ENCODE measurements around the gene PDSS2.
"Not testable (repeated sequence)": the region's sequence is repeated elsewhere in the genome, so short reads cannot be mapped to it uniquely, and the experiment has no call there.

Gene PDSS2

GRCh38 chr6:107121266-107121665 lies 338.1 kb downstream of the PDSS2 start:
- no peak for DNase-seq (ENCODE audit: low read depth, low spot score)

GRCh38 chr6:107120404-107120803 lies 339.0 kb downstream of the PDSS2 start:
- DNase-seq (ENCODE audit: low read depth, low spot score) = no peak

- no peak for DNase-seq (ENCODE audit: low read depth, low spot score)
Observed at GRCh38 chr6:107118976-107119375, 340.4 kb downstream of the PDSS2 start.

- not testable (repeated sequence) for DNase-seq (ENCODE audit: low read depth, low spot score)
Observed at GRCh38 chr6:107118540-107118939, 340.8 kb downstream of the PDSS2 start.

GRCh38 chr6:107116931-107117330 lies 342.4 kb downstream of the PDSS2 start:
- DNase-seq (ENCODE audit: low read depth, low spot score) = no peak

GRCh38 chr6:107116328-107116892 lies 343.0 kb downstream of the PDSS2 start:
- no peak for DNase-seq (ENCODE audit: low read depth, low spot score)

- DNase-seq (ENCODE audit: low read depth, low spot score) = no peak
Observed at GRCh38 chr6:107115695-107116327, 343.6 kb downstream of the PDSS2 start.

GRCh38 chr6:107114926-107115694 lies 344.3 kb downstream of the PDSS2 start, which contains the start of gene BEND3:
Gene BEND3, minus strand, starts transcription at chr6:107115515. Its CDS starts 16,230 bp downstream, at chr6:107099285.
- no peak for DNase-seq (ENCODE audit: low read depth, low spot score)

- DNase-seq (ENCODE audit: low read depth, low spot score) = peak; percentile 45
Observed at GRCh38 chr6:107114213-107114925, 345.0 kb downstream of the PDSS2 start.

- DNase-seq (ENCODE audit: low read depth, low spot score) = no peak
Observed at GRCh38 chr6:107110200-107110599, 349.2 kb downstream of the PDSS2 start.

GRCh38 chr6:107108201-107108890 lies 351.0 kb downstream of the PDSS2 start:
- DNase-seq (ENCODE audit: low read depth, low spot score) = no peak

GRCh38 chr6:107107791-107108190 lies 351.6 kb downstream of the PDSS2 start:
- DNase-seq (ENCODE audit: low read depth, low spot score) = no peak

GRCh38 chr6:107106165-107106564 lies 353.2 kb downstream of the PDSS2 start:
- no peak for DNase-seq (ENCODE audit: low read depth, low spot score)

GRCh38 chr6:107105511-107106116 lies 353.8 kb downstream of the PDSS2 start:
- DNase-seq (ENCODE audit: low read depth, low spot score) = no peak

GRCh38 chr6:107103082-107103481 lies 356.3 kb downstream of the PDSS2 start:
- no peak for DNase-seq (ENCODE audit: low read depth, low spot score)
